Stimulated activated CD8-positive, alpha-beta memory T cell treated with anti-CD3 and anti-CD28 coated beads, Interleukin-4, amount 100 ng/mL, for 48 hours (primary cell): ENCODE data around the gene HSD11B1L.
A peak's percentile ranks its signal among the peaks of the same experiment; 100 is the strongest.
"Not testable (repeated sequence)": the region's sequence is repeated elsewhere in the genome, so short reads cannot be mapped to it uniquely, and the experiment has no call there.

ENCODE experiments used
- DNase-seq: peaks from one replicate; pipeline ENCODE4 v3.0.0-alpha.2; 2020

HSD11B1L gene

GRCh38 chr19:5703819-5704818, 23.3 kb downstream of the HSD11B1L start:
- DNase-seq, result no peak

- DNase-seq, result no peak
Observed at GRCh38 chr19:5705552-5705951, 24.7 kb downstream of the HSD11B1L start.

GRCh38 chr19:5706876-5707573, 26.2 kb downstream of the HSD11B1L start:
- DNase-seq, result no peak

GRCh38 chr19:5707576-5708575, 27.0 kb downstream of the HSD11B1L start:
- DNase-seq, result no peak

- DNase-seq, result no peak
Observed at GRCh38 chr19:5711025-5711424, 30.2 kb downstream of the HSD11B1L start.

GRCh38 chr19:5711713-5712161, 30.9 kb downstream of the HSD11B1L start:
- DNase-seq, result no peak

- no peak for DNase-seq
Observed at GRCh38 chr19:5713228-5713627, 32.4 kb downstream of the HSD11B1L start.

GRCh38 chr19:5714816-5715215, 34.0 kb downstream of the HSD11B1L start:
- DNase-seq, result no peak

GRCh38 chr19:5717215-5717935, 36.5 kb downstream of the HSD11B1L start:
- DNase-seq, result no peak

- peak; percentile 80 for DNase-seq
Observed at GRCh38 chr19:5718037-5718578, 37.3 kb downstream of the HSD11B1L start.

- peak; percentile 72 for DNase-seq
Observed at GRCh38 chr19:5718579-5719273, 37.9 kb downstream of the HSD11B1L start.

- peak; percentile 65 for DNase-seq
Observed at GRCh38 chr19:5719274-5719960, 38.6 kb downstream of the HSD11B1L start.

GRCh38 chr19:5719961-5720790, 39.3 kb downstream of the HSD11B1L start, which contains the start of the genes CATSPERD and LONP1:
Gene CATSPERD, plus strand, starts transcription at chr19:5720637. Its CDS starts 101 bp downstream, at chr19:5720738.
Gene LONP1, minus strand, starts transcription at chr19:5720146. Its CDS starts 14 bp downstream, at chr19:5720132.
- DNase-seq, result peak; percentile 98

GRCh38 chr19:5727453-5728050, 46.7 kb downstream of the HSD11B1L start:
- no peak for DNase-seq

- DNase-seq, result not testable (repeated sequence)
Observed at GRCh38 chr19:5733172-5733571, 52.3 kb downstream of the HSD11B1L start.
